Keratinocyte (primary cell): ENCODE measurements around the gene OR2A5. TPM values are rescaled to one million over a fixed set of nuclear protein-coding genes. Genes with fewer than 3 reads are reported as not detected.

ENCODE experiments used
- DNase-seq: peaks from one replicate; pipeline ENCODE4 v3.0.0-alpha.2; 2011; ENCODE audit warnings: low read depth, missing footprints, low spot score
- FAIRE-seq: peaks from 2 replicates; lab custom pipeline; 2011; peaks lifted over from hg19 to GRCh38; lab: Jason Lieb, UNC
- H2AFZ ChIP-seq: 2 replicates; pipeline ENCODE4 v1.6.0; 2012; ENCODE audit warnings: low read length, control low read depth, inconsistent platforms; ENCODE audit not compliant: control insufficient read depth
- H3K27ac ChIP-seq: 2 replicates; pipeline ENCODE4 v1.5.1; 2011; ENCODE audit warnings: low read length; ENCODE audit not compliant: control insufficient read depth, insufficient read depth
- H3K27me3 ChIP-seq: 3 replicates; pipeline ENCODE4 v1.6.0; 2011; ENCODE audit warnings: low read length; ENCODE audit not compliant: control insufficient read depth, insufficient read depth; ENCODE audit errors: extremely low read depth
- H3K36me3 ChIP-seq, 2 experiments: 2 replicates in 1 of 2; 3 replicates in 1 of 2; pipeline ENCODE4 v1.5.1; 2011; ENCODE audit warnings: low read length in 2 of 2, mild to moderate bottlenecking in 1 of 2; ENCODE audit not compliant: control insufficient read depth in 2 of 2, insufficient read depth in 2 of 2; ENCODE audit errors: extremely low read depth in 1 of 2
- H3K4me1 ChIP-seq: 3 replicates; pipeline ENCODE4 v1.5.1; 2011; ENCODE audit warnings: low read length; ENCODE audit not compliant: control insufficient read depth, insufficient read depth; ENCODE audit errors: extremely low read depth
- H3K4me2 ChIP-seq: 3 replicates; pipeline ENCODE4 v1.6.0; 2011; ENCODE audit warnings: low read depth, low read length; ENCODE audit not compliant: control insufficient read depth, insufficient read depth; ENCODE audit errors: extremely low read depth
- H3K4me3 ChIP-seq, 3 experiments: fragments of 200-600 bp in 1 of 3; sonication (generic) in 1 of 3; 2 replicates in 2 of 3; 3 replicates in 1 of 3; pipeline ENCODE4 v1.5.1; 2011 to 2016; ENCODE audit warnings: low read length in 3 of 3, mild to moderate bottlenecking in 3 of 3, control low read depth in 2 of 3, inconsistent platforms in 1 of 3, low read depth in 1 of 3, mixed read lengths in 1 of 3, mixed run types in 1 of 3, moderate library complexity in 1 of 3; ENCODE audit not compliant: control insufficient read depth in 2 of 3, insufficient read depth in 2 of 3; ENCODE audit errors: extremely low read depth in 1 of 3
- H3K79me2 ChIP-seq: 2 replicates; pipeline ENCODE4 v1.6.0; 2012; ENCODE audit warnings: low read length; ENCODE audit not compliant: control insufficient read depth, insufficient read depth
- H3K9ac ChIP-seq: 3 replicates; pipeline ENCODE4 v1.6.0; 2011; ENCODE audit warnings: low read length; ENCODE audit not compliant: control insufficient read depth, insufficient read depth; ENCODE audit errors: extremely low read depth
- H3K9me1 ChIP-seq: 3 replicates; pipeline ENCODE4 v1.6.0; 2011; ENCODE audit warnings: low read length; ENCODE audit not compliant: control insufficient read depth, insufficient read depth; ENCODE audit errors: extremely low read depth
- H3K9me3 ChIP-seq: 2 replicates; pipeline ENCODE4 v1.5.1; 2012; ENCODE audit warnings: low read depth, low read length; ENCODE audit not compliant: control insufficient read depth
- H4K20me1 ChIP-seq: 3 replicates; pipeline ENCODE4 v1.6.0; 2011; ENCODE audit warnings: low read length; ENCODE audit not compliant: control insufficient read depth, insufficient read depth; ENCODE audit errors: extremely low read depth
- EZH2 ChIP-seq: IDR thresholded peaks from one replicate; pipeline ENCODE4 v1.6.1; 2012; ENCODE audit warnings: inconsistent platforms, mild to moderate bottlenecking, low read length, moderate library complexity
- dilution Hi-C: fragments of 300-500 bp; cut with MboI; formaldehyde crosslinking; loops from one replicate; pipeline ENCODE4 v1.7.0; 2020; ENCODE audit warnings: low sequenced_read_pairs; ENCODE audit not compliant: extremely low pct_ligation_motif_present
- polyA plus RNA-seq, 5 experiments: library from polyadenylated mRNA; depleted of rRNA in 3 of 5; stranded (reverse) in 3 of 5; stranded (forward) in 1 of 5; unstranded in 1 of 5; fragments of >200 nt; gene quantifications; 1 replicate in 1 of 5; 2 replicates in 3 of 5; 3 replicates in 1 of 5; pipeline versions ENCODE4 v1.2.1 to v1.2.3, GENCODE V29; 2011 to 2012; ENCODE audit warnings: missing spikeins in 2 of 5, low read depth in 1 of 5, low replicate concordance in 1 of 5
- TF ChIP-seq, protein P1 (sequence below), 3 experiments: IDR thresholded peaks in 1 of 3; conservative IDR thresholded peaks in 1 of 3; optimal IDR thresholded peaks in 1 of 3; 2 replicates in 2 of 3; 3 replicates in 1 of 3; pipeline versions ENCODE3 to v1.5.1; 2011; ENCODE audit warnings: low read length in 3 of 3, mild to moderate bottlenecking in 3 of 3, moderate library complexity in 2 of 3, control low read depth in 1 of 3, inconsistent platforms in 1 of 3; ENCODE audit not compliant: insufficient read depth in 2 of 3; ENCODE audit errors: extremely low read depth in 1 of 3

The OR2A5 gene
- polyA plus RNA-seq, 1 donor (not counting 4 experiments of a cell fraction or from before 2014, with no cell fraction given), result not detected

DNA sequence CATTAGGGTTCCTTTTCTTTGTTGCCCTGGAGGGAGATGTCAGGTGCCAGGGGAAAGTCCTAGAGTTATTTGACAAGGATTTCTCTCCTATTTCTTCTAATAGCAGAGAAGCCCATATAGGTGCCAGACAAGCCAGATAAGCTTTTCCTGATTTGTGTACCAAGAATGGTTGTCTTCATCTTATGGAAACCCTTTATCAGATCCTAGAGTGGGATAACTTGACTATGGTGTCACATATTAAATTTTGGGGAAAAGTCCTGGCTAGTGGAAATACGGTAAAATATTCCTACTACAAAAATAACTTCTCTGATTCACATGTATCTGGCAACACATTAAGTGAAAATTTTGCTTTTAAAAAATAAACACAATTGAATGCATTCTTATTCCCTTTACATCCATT lies 38.5 kb downstream of the OR2A5 start:
- Histone ChIP-seq H3K27ac (no peak overlapping the region), H3K9me3 (no peaks in the 10 kb centered on the region), H3K4me3 (no peak overlapping the region), H3K4me2 (no peak overlapping the region), H3K4me1 (no peaks in the 10 kb centered on the region), H3K9me1 (no peaks in the 10 kb centered on the region), H2AFZ (no peak overlapping the region), H3K36me3 (no peaks in the 10 kb centered on the region), H3K79me2 (no peaks in the 10 kb centered on the region), H3K9ac (no peak overlapping the region), H4K20me1 (no peaks in the 10 kb centered on the region), H3K27me3 (no peaks in the 10 kb centered on the region)
- DNase-seq (no peak), FAIRE-seq (no peak)
- TF ChIP-seq, protein P1, sequence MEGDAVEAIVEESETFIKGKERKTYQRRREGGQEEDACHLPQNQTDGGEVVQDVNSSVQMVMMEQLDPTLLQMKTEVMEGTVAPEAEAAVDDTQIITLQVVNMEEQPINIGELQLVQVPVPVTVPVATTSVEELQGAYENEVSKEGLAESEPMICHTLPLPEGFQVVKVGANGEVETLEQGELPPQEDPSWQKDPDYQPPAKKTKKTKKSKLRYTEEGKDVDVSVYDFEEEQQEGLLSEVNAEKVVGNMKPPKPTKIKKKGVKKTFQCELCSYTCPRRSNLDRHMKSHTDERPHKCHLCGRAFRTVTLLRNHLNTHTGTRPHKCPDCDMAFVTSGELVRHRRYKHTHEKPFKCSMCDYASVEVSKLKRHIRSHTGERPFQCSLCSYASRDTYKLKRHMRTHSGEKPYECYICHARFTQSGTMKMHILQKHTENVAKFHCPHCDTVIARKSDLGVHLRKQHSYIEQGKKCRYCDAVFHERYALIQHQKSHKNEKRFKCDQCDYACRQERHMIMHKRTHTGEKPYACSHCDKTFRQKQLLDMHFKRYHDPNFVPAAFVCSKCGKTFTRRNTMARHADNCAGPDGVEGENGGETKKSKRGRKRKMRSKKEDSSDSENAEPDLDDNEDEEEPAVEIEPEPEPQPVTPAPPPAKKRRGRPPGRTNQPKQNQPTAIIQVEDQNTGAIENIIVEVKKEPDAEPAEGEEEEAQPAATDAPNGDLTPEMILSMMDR (optimal IDR thresholded peaks at IDR 0.05 in 1 of 3, IDR thresholded peaks at IDR 0.05 in 1 of 3, conservative IDR thresholded peaks at IDR 0.05 in 1 of 3; ENCODE audit: extremely low read depth in 1 of 3, insufficient read depth in 2 of 3, low read length in 3 of 3), result no peak
- TF ChIP-seq EZH2, result no peak
- dilution Hi-C loops, result no loop called here

DNA sequence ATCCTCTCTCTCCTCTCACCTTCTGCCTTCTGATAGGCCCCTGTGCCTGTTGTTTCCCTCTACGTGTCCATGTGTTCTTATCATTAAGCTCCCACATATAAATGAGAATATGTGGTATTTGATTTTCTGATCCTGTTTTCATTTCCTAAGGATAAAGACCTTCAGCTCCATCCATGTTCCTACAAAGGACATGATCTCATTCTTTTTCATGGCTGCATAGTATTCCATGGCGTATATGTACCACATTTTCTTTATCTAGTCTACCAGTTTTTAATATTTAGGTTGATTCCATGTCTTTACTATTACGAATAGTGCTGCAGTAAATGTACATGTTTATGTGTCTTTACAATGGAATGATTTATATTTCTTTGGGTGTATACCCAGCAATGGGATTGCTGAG lies 41.9 kb downstream of the OR2A5 start:
- no peak overlapping the region for H2AFZ ChIP-seq
- H3K4me2 ChIP-seq, result no peak overlapping the region
- TF ChIP-seq, protein P1 (optimal IDR thresholded peaks at IDR 0.05 in 1 of 3, IDR thresholded peaks at IDR 0.05 in 1 of 3, conservative IDR thresholded peaks at IDR 0.05 in 1 of 3; ENCODE audit: extremely low read depth in 1 of 3, insufficient read depth in 2 of 3, low read length in 3 of 3), result no peak
- FAIRE-seq (no peak), DNase-seq (no peak)
- H4K20me1 ChIP-seq, result no peaks in the 10 kb centered on the region
- H3K9ac ChIP-seq, result no peak overlapping the region
- no peak overlapping the region for H3K27ac ChIP-seq
- no peaks in the 10 kb centered on the region for H3K79me2 ChIP-seq
- H3K27me3 ChIP-seq, result no peaks in the 10 kb centered on the region
- H3K4me1 ChIP-seq, result no peaks in the 10 kb centered on the region
- dilution Hi-C loops, result no loop called here
- no peak overlapping the region for H3K4me3 ChIP-seq
- H3K36me3 ChIP-seq, result no peaks in the 10 kb centered on the region
- no peaks in the 10 kb centered on the region for H3K9me1 ChIP-seq
- H3K9me3 ChIP-seq, result no peaks in the 10 kb centered on the region
